GM23338 (cell line): Measurements from ENCODE around the gene ACVR1C. TPM values are rescaled to one million over a fixed set of nuclear protein-coding genes. Genes with fewer than 3 reads are reported as not detected.

ENCODE experiments used
- ATAC-seq: fragments of 200-7000 bp; cut with Tn5 transposase; 3 replicates; pipeline ENCODE4 v1.9.1; 2020
- DNase-seq: peaks from one replicate; pipeline ENCODE4 v3.0.0-alpha.2; 2015; ENCODE audit warnings: low spot score
- H2AFZ ChIP-seq: fragments of 200-600 bp; sonication (generic); 2 replicates; pipeline ENCODE4 v1.8.0; 2016; ENCODE audit warnings: antibody characterized with exemption, mild to moderate bottlenecking, moderate library complexity
- H3F3A ChIP-seq: fragments of 200-600 bp; sonication (generic); replicated peaks from 2 replicates; pipeline ENCODE4 v1.8.0; 2017; ENCODE audit warnings: antibody characterized with exemption, mixed run types, low read depth
- H3K27ac ChIP-seq: fragments of 200-600 bp; sonication (generic); 2 replicates; pipeline ENCODE4 v1.6.1; 2016; ENCODE audit warnings: low read depth
- H3K27me3 ChIP-seq: fragments of 200-600 bp; sonication (generic); 2 replicates; pipeline ENCODE4 v1.8.0; 2016; ENCODE audit warnings: mild to moderate bottlenecking, mixed run types, moderate library complexity; ENCODE audit not compliant: insufficient read depth
- H3K36me3 ChIP-seq: fragments of 200-600 bp; sonication (generic); 2 replicates; pipeline ENCODE4 v1.8.0; 2016; ENCODE audit warnings: mild to moderate bottlenecking; ENCODE audit not compliant: insufficient read depth
- H3K4me1 ChIP-seq: fragments of 200-600 bp; sonication (generic); 2 replicates; pipeline ENCODE4 v1.8.0; 2016; ENCODE audit warnings: mild to moderate bottlenecking, moderate library complexity; ENCODE audit not compliant: insufficient read depth
- H3K4me2 ChIP-seq: fragments of 200-600 bp; sonication (generic); 2 replicates; pipeline ENCODE4 v1.7.1; 2017; ENCODE audit warnings: mixed run types
- H3K4me3 ChIP-seq: fragments of 200-600 bp; sonication (generic); 2 replicates; pipeline ENCODE4 v1.6.1; 2016; ENCODE audit warnings: mixed run types
- H3K79me2 ChIP-seq: fragments of 200-600 bp; sonication (generic); replicated peaks from 2 replicates; pipeline ENCODE4 v1.8.0; 2017; ENCODE audit warnings: mild to moderate bottlenecking; ENCODE audit not compliant: insufficient read depth
- H3K9me2 ChIP-seq: fragments of 200-600 bp; sonication (generic); 2 replicates; pipeline ENCODE4 v1.8.0; 2017; ENCODE audit not compliant: insufficient read depth
- H4K20me1 ChIP-seq: fragments of 200-600 bp; sonication (generic); replicated peaks from 2 replicates; pipeline ENCODE4 v1.8.0; 2017; ENCODE audit warnings: mild to moderate bottlenecking; ENCODE audit not compliant: insufficient read depth
- H3K27ac Mint-ChIP-seq: 2 replicates; pipeline ENCODE4 v1.8.0; 2020; ENCODE audit warnings: inconsistent platforms, mild to moderate bottlenecking, moderate library complexity, mixed read lengths
- H3K27me3 Mint-ChIP-seq: 3 replicates; pipeline ENCODE4 v1.8.0; 2022; ENCODE audit warnings: low read depth, mild to moderate bottlenecking, moderate library complexity, mixed read lengths, inconsistent platforms; ENCODE audit not compliant: insufficient read depth, poor library complexity
- H3K36me3 Mint-ChIP-seq: 3 replicates; pipeline ENCODE4 v1.8.0; 2021; ENCODE audit warnings: low read depth, mild to moderate bottlenecking, inconsistent platforms, moderate library complexity, mixed read lengths
- H3K4me1 Mint-ChIP-seq: 3 replicates; pipeline ENCODE4 v1.8.0; 2020; ENCODE audit warnings: mild to moderate bottlenecking, inconsistent platforms, mixed read lengths
- H3K4me3 Mint-ChIP-seq: 3 replicates; pipeline ENCODE4 v1.8.0; 2021; ENCODE audit warnings: moderate library complexity, mild to moderate bottlenecking, inconsistent platforms, mixed read lengths
- H3K9me3 Mint-ChIP-seq: 3 replicates; pipeline ENCODE4 v1.8.0; 2020; ENCODE audit warnings: moderate library complexity, mild to moderate bottlenecking, inconsistent platforms, mixed read lengths
- CREB1 ChIP-seq: fragments of 250-450 bp; sonication (Bioruptor Pico); IDR thresholded peaks from 2 replicates; pipeline ENCODE4 v1.5.0; 2020; ENCODE audit warnings: low read depth, mild to moderate bottlenecking, moderate library complexity
- CTCF ChIP-seq, 2 experiments: fragments of 200-600 bp in 1 of 2; sonication (generic) in 1 of 2; conservative IDR thresholded peaks; 2 replicates each; pipeline versions ENCODE4 v1.5.1 to v1.6.1; 2016 to 2017; ENCODE audit warnings: antibody characterized with exemption in 2 of 2, low read depth in 2 of 2, mild to moderate bottlenecking in 2 of 2, moderate library complexity in 1 of 2
- ETS1 ChIP-seq: IDR thresholded peaks from 2 replicates; pipeline ENCODE4 v1.6.1; 2016; ENCODE audit warnings: antibody characterized with exemption
- EZH2 ChIP-seq: fragments of 200-600 bp; sonication (generic); IDR thresholded peaks from one replicate; pipeline ENCODE4 v1.8.0; 2017; ENCODE audit warnings: antibody characterized with exemption, mild to moderate bottlenecking, low read depth; ENCODE audit not compliant: unreplicated experiment
- JUNB ChIP-seq: IDR thresholded peaks from one replicate; pipeline ENCODE4 v1.6.1; 2016; ENCODE audit warnings: antibody characterized with exemption; ENCODE audit not compliant: unreplicated experiment
- NANOG ChIP-seq: IDR thresholded peaks from 2 replicates; pipeline ENCODE4 v1.6.1; 2016; ENCODE audit warnings: antibody characterized with exemption, borderline replicate concordance
- POLR2AphosphoS5 ChIP-seq: IDR thresholded peaks from 2 replicates; pipeline ENCODE4 v1.6.1; 2016; ENCODE audit warnings: antibody characterized with exemption, low read depth
- REST ChIP-seq: IDR thresholded peaks from one replicate; pipeline ENCODE4 v1.6.1; 2018; ENCODE audit warnings: antibody characterized with exemption; ENCODE audit not compliant: unreplicated experiment
- STAT1 ChIP-seq: IDR thresholded peaks from one replicate; pipeline ENCODE4 v1.6.1; 2016; ENCODE audit warnings: antibody characterized with exemption; ENCODE audit not compliant: unreplicated experiment
- ZNF114 ChIP-seq: fragments of 250-450 bp; sonication (Bioruptor Pico); IDR thresholded peaks from 2 replicates; pipeline ENCODE4 v1.5.0; 2020; ENCODE audit warnings: mild to moderate bottlenecking, moderate library complexity
- ZNF331 ChIP-seq: fragments of 250-450 bp; sonication (Bioruptor Pico); IDR thresholded peaks from 2 replicates; pipeline ENCODE4 v1.5.0; 2020; ENCODE audit warnings: low read depth, mild to moderate bottlenecking, moderate library complexity
- polyA plus RNA-seq: library from polyadenylated mRNA; unstranded; fragments of >200 nt; fragmentation: Nextera tagmentation; extraction: Ambion mirVana; gene quantifications from 2 replicates; pipeline ENCODE4 v1.2.1, GENCODE V29; 2016
- total RNA-seq: library from RNA; depleted of rRNA; stranded (reverse); fragments of >200 nt; shearing (Covaris generic); gene quantifications from 2 replicates; pipeline ENCODE4 v1.2.3, GENCODE V29; 2014
- TF ChIP-seq, protein P1 (sequence below): fragments of 250-450 bp; sonication (Bioruptor Pico); IDR thresholded peaks from 2 replicates; pipeline ENCODE4 v1.5.0; 2020; ENCODE audit warnings: mild to moderate bottlenecking, moderate library complexity

ACVR1C gene
- total and polyA plus RNA-seq, 2 experiments from 2014 or later = 0.61 to 0.94 TPM

- Histone ChIP-seq H3K79me2 (no peaks in the 10 kb centered on the region), H3K27ac (no peak overlapping the region), H2AFZ (no peak overlapping the region), H3K9me2 (no peaks in the 10 kb centered on the region), H4K20me1 (no peaks in the 10 kb centered on the region), H3K4me1 (no peaks in the 10 kb centered on the region), H3F3A (no peaks in the 10 kb centered on the region), H3K4me3 (no peak overlapping the region), H3K4me2 (no peak overlapping the region), H3K36me3 (no peaks in the 10 kb centered on the region), H3K27me3 (no peaks in the 10 kb centered on the region)
- Mint-ChIP-seq H3K4me3 (no peak overlapping the region), H3K27ac (no peak overlapping the region), H3K4me1 (no peaks in the 10 kb centered on the region), H3K9me3 (no peaks in the 10 kb centered on the region), H3K27me3 (peaks cover 2% of the 10 kb centered on the region), H3K36me3 (no peaks in the 10 kb centered on the region)
- no peak for TF ChIP-seq NANOG
- TF ChIP-seq POLR2AphosphoS5 = no peak
- TF ChIP-seq CTCF (conservative IDR thresholded peaks at IDR 0.05; ENCODE audit: low read depth in 2 of 2) = no peak
- TF ChIP-seq ZNF114 (CRISPR knock-in tag) = no peak
- no peak for TF ChIP-seq ZNF331 (CRISPR knock-in tag)
- TF ChIP-seq REST = no peak
- no peak for TF ChIP-seq JUNB
- TF ChIP-seq ETS1 = no peak
- TF ChIP-seq EZH2 = no peak
- TF ChIP-seq CREB1 (CRISPR knock-in tag) = no peak
- TF ChIP-seq, protein P1, sequence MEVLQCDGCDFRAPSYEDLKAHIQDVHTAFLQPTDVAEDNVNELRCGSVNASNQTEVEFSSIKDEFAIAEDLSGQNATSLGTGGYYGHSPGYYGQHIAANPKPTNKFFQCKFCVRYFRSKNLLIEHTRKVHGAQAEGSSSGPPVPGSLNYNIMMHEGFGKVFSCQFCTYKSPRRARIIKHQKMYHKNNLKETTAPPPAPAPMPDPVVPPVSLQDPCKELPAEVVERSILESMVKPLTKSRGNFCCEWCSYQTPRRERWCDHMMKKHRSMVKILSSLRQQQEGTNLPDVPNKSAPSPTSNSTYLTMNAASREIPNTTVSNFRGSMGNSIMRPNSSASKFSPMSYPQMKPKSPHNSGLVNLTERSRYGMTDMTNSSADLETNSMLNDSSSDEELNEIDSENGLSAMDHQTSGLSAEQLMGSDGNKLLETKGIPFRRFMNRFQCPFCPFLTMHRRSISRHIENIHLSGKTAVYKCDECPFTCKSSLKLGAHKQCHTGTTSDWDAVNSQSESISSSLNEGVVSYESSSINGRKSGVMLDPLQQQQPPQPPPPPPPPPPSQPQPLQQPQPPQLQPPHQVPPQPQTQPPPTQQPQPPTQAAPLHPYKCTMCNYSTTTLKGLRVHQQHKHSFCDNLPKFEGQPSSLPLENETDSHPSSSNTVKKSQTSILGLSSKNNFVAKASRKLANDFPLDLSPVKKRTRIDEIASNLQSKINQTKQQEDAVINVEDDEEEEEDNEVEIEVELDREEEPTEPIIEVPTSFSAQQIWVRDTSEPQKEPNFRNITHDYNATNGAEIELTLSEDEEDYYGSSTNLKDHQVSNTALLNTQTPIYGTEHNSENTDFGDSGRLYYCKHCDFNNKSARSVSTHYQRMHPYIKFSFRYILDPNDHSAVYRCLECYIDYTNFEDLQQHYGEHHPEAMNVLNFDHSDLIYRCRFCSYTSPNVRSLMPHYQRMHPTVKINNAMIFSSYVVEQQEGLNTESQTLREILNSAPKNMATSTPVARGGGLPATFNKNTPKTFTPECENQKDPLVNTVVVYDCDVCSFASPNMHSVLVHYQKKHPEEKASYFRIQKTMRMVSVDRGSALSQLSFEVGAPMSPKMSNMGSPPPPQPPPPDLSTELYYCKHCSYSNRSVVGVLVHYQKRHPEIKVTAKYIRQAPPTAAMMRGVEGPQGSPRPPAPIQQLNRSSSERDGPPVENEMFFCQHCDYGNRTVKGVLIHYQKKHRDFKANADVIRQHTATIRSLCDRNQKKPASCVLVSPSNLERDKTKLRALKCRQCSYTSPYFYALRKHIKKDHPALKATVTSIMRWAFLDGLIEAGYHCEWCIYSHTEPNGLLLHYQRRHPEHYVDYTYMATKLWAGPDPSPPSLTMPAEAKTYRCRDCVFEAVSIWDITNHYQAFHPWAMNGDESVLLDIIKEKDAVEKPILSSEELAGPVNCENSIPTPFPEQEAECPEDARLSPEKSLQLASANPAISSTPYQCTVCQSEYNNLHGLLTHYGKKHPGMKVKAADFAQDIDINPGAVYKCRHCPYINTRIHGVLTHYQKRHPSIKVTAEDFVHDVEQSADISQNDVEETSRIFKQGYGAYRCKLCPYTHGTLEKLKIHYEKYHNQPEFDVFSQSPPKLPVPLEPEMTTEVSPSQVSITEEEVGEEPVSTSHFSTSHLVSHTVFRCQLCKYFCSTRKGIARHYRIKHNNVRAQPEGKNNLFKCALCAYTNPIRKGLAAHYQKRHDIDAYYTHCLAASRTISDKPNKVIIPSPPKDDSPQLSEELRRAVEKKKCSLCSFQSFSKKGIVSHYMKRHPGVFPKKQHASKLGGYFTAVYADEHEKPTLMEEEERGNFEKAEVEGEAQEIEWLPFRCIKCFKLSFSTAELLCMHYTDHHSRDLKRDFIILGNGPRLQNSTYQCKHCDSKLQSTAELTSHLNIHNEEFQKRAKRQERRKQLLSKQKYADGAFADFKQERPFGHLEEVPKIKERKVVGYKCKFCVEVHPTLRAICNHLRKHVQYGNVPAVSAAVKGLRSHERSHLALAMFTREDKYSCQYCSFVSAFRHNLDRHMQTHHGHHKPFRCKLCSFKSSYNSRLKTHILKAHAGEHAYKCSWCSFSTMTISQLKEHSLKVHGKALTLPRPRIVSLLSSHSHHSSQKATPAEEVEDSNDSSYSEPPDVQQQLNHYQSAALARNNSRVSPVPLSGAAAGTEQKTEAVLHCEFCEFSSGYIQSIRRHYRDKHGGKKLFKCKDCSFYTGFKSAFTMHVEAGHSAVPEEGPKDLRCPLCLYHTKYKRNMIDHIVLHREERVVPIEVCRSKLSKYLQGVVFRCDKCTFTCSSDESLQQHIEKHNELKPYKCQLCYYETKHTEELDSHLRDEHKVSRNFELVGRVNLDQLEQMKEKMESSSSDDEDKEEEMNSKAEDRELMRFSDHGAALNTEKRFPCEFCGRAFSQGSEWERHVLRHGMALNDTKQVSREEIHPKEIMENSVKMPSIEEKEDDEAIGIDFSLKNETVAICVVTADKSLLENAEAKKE (CRISPR knock-in tag) = no peak
- TF ChIP-seq STAT1 = no peak
- ATAC-seq (no peak), DNase-seq (no peak)
These were observed 149.3 kb downstream of the ACVR1C start for GRCh38 chr2:157479081-157480027.
